Measurements from ENCODE around the gene OR8B8.

DNA sequence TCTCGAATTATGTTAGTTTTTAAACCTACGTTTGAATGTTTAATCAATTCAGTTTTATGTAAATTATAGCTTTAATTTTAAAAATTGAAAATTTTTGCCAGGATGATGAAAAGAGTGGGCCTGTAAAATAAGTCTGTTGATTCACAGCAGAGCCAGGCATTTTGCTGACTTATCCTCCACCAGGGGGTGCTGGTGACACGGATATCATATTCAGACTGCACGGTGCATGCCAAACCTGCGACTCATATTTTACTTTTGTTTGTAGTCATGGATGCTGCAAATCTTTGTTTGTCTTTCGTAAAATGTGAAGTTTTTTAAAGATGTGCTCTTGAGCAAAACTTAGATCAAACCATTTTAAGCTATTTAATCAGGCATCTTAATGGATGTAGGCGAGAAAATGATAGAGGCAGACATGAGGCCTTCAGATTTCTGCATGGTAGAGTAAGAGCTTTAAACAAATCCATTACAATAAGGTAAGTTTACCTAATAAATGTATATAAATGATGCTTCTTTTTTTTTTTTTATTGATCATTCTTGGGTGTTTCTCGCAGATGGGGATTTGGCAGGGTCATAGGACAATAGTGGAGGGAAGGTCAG is 43.1 kb downstream of the OR8B8 start:
- TF ChIP-seq, protein P1, sequence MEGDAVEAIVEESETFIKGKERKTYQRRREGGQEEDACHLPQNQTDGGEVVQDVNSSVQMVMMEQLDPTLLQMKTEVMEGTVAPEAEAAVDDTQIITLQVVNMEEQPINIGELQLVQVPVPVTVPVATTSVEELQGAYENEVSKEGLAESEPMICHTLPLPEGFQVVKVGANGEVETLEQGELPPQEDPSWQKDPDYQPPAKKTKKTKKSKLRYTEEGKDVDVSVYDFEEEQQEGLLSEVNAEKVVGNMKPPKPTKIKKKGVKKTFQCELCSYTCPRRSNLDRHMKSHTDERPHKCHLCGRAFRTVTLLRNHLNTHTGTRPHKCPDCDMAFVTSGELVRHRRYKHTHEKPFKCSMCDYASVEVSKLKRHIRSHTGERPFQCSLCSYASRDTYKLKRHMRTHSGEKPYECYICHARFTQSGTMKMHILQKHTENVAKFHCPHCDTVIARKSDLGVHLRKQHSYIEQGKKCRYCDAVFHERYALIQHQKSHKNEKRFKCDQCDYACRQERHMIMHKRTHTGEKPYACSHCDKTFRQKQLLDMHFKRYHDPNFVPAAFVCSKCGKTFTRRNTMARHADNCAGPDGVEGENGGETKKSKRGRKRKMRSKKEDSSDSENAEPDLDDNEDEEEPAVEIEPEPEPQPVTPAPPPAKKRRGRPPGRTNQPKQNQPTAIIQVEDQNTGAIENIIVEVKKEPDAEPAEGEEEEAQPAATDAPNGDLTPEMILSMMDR (IDR thresholded peaks at IDR 0.05), result peak in 4 of 7 experiments; percentile 22 to 59 (median 26)
- no peak for TF ChIP-seq EP300 (IDR thresholded peaks at IDR 0.05)

Measured in stomach (tissue), 4 donors.